Stimulated activated naive B cell treated with anti-CD40 and anti-IgM and Interleukin-4, amounts not matched to agents 10 μg/mL and 1 μg/mL and 100 μg/mL, for 72 hours (primary cell): ENCODE data around the gene NAT16.

Source experiments
- ATAC-seq, 2 donors: fragments of 150-1000 bp; cut with Tn5 transposase; replicated peaks; 2 replicates each; pipeline ENCODE4 v1.10.0; 2021; ENCODE audit warnings: moderate library complexity in 1 of 2
- DNase-seq: peaks from one replicate; pipeline ENCODE4 v3.0.0; 2021
- H3K27ac Mint-ChIP-seq: one replicate; pipeline ENCODE4 v1.8.0; 2022; ENCODE audit warnings: mild to moderate bottlenecking, mixed read lengths
- H3K27me3 Mint-ChIP-seq, 2 donors: one replicate each; pipeline ENCODE4 v1.8.0; 2022; ENCODE audit warnings: mixed read lengths in 2 of 2
- H3K36me3 Mint-ChIP-seq, 2 donors: one replicate each; pipeline ENCODE4 v1.8.0; 2022; ENCODE audit warnings: mixed read lengths in 2 of 2, mild to moderate bottlenecking in 1 of 2
- H3K4me1 Mint-ChIP-seq, 2 donors: one replicate each; pipeline ENCODE4 v1.8.0; 2022; ENCODE audit warnings: mixed read lengths in 2 of 2, mild to moderate bottlenecking in 1 of 2
- H3K4me3 Mint-ChIP-seq, 2 donors: one replicate each; pipeline ENCODE4 v1.8.0; 2022; ENCODE audit warnings: mild to moderate bottlenecking in 2 of 2, mixed read lengths in 2 of 2, moderate library complexity in 1 of 2
- H3K9me3 Mint-ChIP-seq, 2 donors: one replicate each; pipeline ENCODE4 v1.8.0; 2022; ENCODE audit warnings: mixed read lengths in 2 of 2, mild to moderate bottlenecking in 1 of 2

NAT16 gene

DNA sequence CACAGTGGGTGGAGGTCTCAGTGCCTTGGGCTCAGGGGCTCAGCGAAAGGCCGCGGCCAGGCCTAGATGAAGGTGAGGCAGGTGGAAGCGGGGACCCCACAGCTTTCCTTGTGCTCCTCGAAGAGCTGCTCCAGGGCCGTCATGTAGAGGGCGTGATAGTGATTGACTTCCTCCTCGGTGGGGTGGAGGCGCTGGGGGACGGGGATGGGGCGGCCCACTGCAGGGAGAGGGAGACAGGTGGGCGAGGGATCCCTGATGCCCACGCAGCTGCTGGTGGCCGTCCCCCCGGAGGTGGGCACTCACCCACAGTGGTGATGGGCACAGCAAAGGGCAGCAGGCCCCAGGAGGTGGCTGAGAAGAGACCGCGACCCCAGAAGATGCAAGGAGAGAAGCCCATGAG is 15.8 kb upstream of the NAT16 start:
- ATAC-seq = no peak
- Mint-ChIP-seq H3K4me3 (no peak overlapping the region), H3K27ac (no peak overlapping the region), H3K4me1 (peaks cover 3 to 13% of the 10 kb centered on the region in 2 donors), H3K9me3 (no peaks in the 10 kb centered on the region), H3K36me3 (no peaks in the 10 kb centered on the region), H3K27me3 (peaks cover 19 to 44% of the 10 kb centered on the region in 2 donors)
- DNase-seq = no peak

DNA sequence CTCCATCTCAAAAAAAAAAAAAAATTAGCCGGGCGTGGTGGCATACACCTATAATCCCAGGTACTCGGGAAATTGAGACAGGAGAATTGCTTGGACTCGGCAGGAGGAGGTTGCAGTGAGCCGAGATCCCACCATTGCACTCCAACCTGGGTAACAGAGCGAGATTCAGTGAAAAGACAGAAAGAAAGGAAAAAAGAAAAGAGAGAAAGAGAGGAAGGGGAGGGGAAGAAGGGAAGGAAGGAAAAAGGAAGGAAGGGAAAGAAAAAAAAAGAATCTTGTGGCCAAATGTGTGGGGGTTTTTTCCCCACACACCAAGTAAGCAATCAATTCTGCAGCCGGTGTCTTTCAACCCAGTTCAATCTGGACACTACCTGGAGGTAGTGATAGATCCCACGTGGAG is 9.0 kb upstream of the NAT16 start:
- DNase-seq (no peak), ATAC-seq (no peak)
- H3K9me3 Mint-ChIP-seq = no peaks in the 10 kb centered on the region
- no peaks in the 10 kb centered on the region for H3K36me3 Mint-ChIP-seq
- no peak overlapping the region for H3K27ac Mint-ChIP-seq
- peaks cover 17 to 24% of the 10 kb centered on the region in 2 donors for H3K27me3 Mint-ChIP-seq
- H3K4me1 Mint-ChIP-seq = peaks cover 8 to 15% of the 10 kb centered on the region in 2 donors
- H3K4me3 Mint-ChIP-seq = no peak overlapping the region

DNA sequence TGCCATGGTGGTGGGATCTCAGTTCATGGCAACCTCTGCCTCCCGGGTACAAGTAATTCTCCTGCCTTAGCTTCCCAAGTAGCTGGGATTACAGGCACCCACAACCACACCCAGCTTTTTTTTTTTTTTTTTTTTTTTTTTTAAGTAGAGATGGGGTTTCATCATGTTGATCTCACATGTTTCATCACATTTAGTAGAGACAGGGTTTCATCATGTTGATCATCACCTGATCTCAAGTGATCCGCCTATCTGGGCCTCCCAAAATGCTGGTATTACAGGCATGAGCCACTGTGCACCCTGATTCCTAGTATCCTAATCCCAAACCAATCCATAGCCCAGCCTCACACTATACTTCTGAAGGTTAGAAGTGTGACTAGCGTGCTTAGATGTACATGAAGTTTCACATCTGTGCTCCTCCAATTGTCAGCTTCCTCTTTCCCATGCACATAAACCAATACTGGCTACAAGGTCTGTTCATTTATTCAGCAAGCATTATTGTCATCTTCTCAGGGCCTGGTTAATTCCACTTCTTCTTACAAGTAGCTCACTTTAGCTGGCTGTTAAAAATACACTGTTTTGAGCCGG is 6.8 kb upstream of the NAT16 start:
- Mint-ChIP-seq H3K27me3 (peaks cover 26 to 34% of the 10 kb centered on the region in 2 donors), H3K4me3 (no peak overlapping the region), H3K36me3 (no peaks in the 10 kb centered on the region), H3K27ac (no peak overlapping the region), H3K4me1 (peaks cover 4 to 8% of the 10 kb centered on the region in 2 donors), H3K9me3 (peaks cover 4 to 6% of the 10 kb centered on the region in 2 donors)
- DNase-seq (no peak), ATAC-seq (peak; percentile 61 to 77)

DNA sequence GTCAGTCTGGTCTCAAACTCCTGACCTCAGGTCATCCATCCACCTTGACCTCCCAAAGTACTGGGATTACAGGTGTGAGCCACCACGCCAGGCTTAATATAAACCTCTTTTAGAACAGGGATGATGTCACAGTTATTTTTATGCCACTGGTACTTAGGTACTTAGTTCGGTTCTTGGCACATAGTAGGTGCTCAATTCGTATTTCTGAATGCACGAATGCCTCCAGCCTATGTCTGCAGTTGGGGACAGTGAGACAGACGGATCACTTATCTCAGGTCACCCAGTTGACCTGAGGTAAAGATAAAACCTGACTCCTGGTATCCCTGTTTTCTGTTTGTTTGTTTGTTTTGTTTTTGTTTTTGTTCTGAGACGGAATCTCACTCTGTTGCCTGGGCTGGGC is 6.1 kb upstream of the NAT16 start:
- peaks cover 29 to 37% of the 10 kb centered on the region in 2 donors for H3K27me3 Mint-ChIP-seq
- no peak for DNase-seq
- H3K27ac Mint-ChIP-seq = no peak overlapping the region
- ATAC-seq = no peak
- peaks cover 4 to 8% of the 10 kb centered on the region in 2 donors for H3K4me1 Mint-ChIP-seq
- no peak overlapping the region for H3K4me3 Mint-ChIP-seq
- peaks cover 4 to 6% of the 10 kb centered on the region in 2 donors for H3K9me3 Mint-ChIP-seq
- H3K36me3 Mint-ChIP-seq = no peaks in the 10 kb centered on the region

DNA sequence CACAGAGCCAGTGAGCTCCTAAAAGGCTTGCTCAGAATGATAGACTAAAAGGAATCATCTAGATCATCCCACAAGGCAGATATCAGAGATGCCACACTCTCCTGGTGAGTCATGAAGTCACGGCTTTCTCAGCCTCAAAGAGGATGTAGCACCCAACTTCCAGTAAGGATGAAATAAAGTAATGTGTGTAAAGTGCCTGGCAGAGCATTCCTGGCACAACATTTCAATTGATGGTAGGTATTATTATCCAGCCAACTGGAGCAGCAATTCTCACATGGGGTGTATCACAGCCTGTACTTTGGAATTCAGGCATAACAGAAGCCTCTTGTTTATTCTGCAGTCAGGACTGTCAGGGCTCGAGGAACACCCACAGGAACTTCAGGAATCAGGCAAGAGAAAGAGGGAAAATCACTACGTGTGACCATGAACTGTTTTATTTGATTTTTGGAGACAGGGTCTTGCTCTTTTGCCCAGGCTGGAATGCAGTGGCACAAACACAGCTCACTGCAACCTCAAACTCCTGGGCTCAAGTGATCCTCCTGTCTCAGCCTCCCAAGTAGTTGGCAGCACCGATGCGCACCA is 5.3 kb upstream of the NAT16 start:
- DNase-seq (no peak), ATAC-seq (no peak)
- Mint-ChIP-seq H3K4me3 (no peak overlapping the region), H3K36me3 (no peaks in the 10 kb centered on the region), H3K27ac (no peak overlapping the region), H3K27me3 (peaks cover 36 to 45% of the 10 kb centered on the region in 2 donors), H3K9me3 (peaks cover 4 to 6% of the 10 kb centered on the region in 2 donors), H3K4me1 (peaks cover 6 to 12% of the 10 kb centered on the region in 2 donors)

DNA sequence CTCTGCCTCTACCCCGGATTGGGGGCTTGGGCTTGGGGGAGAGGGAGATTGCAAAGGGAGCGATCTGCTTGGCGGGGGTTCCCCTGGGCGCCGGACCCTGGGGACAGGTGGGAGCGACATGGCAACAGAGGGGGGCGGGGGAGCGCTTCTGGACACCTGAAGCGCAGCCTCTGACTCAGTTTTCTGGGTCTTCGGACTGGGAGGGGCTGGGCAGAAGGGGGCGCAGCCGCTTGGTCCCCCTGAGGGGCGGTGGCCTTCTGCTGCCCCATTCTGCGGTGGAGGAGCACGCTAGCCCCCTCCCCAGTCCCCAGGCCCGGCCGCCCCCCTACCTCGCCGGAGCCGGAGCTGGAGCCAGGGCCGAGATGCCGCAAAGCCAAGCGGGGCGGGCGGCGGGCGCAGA is 380 bp downstream of the NAT16 start:
- peaks cover 8 to 19% of the 10 kb centered on the region in 2 donors for H3K4me1 Mint-ChIP-seq

DNA sequence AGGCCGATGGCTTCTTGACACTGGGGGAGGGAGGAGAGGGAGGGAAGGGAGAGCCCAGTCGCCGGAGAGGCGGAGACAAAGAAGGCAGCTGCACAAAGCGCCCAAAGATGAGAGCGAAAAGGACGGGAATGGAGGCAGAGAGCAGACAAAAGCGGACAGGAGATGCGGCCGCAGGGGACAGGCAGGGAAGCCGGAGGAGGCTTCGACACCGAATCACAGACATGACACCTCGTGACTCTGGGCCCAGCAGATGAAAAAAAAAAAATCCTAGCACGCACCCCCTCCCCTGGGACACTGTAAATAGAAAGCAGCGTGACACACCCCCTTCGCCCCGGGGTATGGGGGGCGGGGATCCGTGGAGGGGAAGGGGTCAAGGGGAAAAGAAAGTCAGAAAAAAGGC is 976 bp downstream of the NAT16 start:
- Mint-ChIP-seq H3K9me3 (peaks cover 6 to 9% of the 10 kb centered on the region in 2 donors), H3K36me3 (peaks cover 2 to 5% of the 10 kb centered on the region in 2 donors), H3K27ac (peak overlapping the region; percentile 75), H3K4me3 (peak overlapping the region; percentile 71 to 76), H3K4me1 (peaks cover 12 to 25% of the 10 kb centered on the region in 2 donors), H3K27me3 (peaks cover 66 to 80% of the 10 kb centered on the region in 2 donors)
- peak; percentile 22 to 40 for ATAC-seq
- DNase-seq = no peak

More for the DNA sequence above, 380 bp downstream of the NAT16 start:
- Mint-ChIP-seq H3K27ac (no peak overlapping the region), H3K27me3 (peaks cover 64 to 78% of the 10 kb centered on the region in 2 donors), H3K36me3 (peaks cover 0 to 2% of the 10 kb centered on the region in 2 donors), H3K9me3 (peaks cover 4 to 6% of the 10 kb centered on the region in 2 donors), H3K4me3 (peak overlapping the region; percentile 71 to 76)
- ATAC-seq (no peak), DNase-seq (no peak)

DNA sequence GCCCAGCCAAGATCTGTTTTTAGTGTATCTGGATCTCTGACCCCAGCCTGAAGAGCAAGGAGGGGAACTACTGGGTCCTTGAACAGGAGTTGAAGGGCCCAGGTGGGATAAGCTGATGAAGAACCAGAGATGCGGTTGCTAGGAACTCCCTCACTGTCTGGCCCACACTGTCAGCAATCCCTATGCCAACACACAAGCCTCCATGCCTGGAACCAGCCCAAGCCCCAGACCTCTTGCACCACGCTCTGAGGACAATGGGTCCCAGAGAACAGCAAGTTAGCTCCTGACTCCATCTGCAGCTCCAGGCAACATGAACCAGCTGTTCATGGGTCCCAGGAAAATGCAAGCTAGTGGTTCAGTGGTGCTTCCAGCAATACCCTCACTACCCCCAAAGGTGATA is 2.4 kb downstream of the NAT16 start:
- Mint-ChIP-seq H3K36me3 (peaks cover 5 to 8% of the 10 kb centered on the region in 2 donors), H3K4me1 (peaks cover 21 to 40% of the 10 kb centered on the region in 2 donors), H3K27ac (no peak overlapping the region), H3K4me3 (no peak overlapping the region), H3K9me3 (peaks cover 5 to 10% of the 10 kb centered on the region in 2 donors), H3K27me3 (peaks cover 77 to 92% of the 10 kb centered on the region in 2 donors)
- DNase-seq (no peak), ATAC-seq (no peak)

DNA sequence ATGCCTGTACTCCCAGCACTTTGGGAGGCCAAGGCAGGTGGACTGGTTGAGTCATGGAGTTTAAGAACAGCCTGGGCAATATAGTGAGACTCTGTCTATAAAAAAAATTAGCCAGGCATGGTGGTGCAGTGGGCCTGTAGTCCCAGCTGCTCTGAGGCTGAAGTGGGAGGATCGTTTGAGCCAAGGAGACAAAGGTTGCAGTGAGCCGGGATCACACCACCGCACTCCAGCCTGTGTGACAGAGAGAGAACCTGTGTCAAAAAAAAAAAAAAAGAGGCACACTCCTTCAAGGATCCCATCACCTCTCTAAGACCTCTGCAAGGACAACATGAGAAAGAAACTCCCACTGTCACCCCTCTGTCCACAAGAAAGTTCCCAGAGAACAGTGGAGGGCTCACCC is 4.4 kb downstream of the NAT16 start:
- H3K4me1 Mint-ChIP-seq = peaks cover 31 to 57% of the 10 kb centered on the region in 2 donors
- DNase-seq = no peak
- H3K4me3 Mint-ChIP-seq = no peak overlapping the region
- H3K9me3 Mint-ChIP-seq = peaks cover 0 to 7% of the 10 kb centered on the region in 2 donors
- peaks cover 10 to 14% of the 10 kb centered on the region in 2 donors for H3K36me3 Mint-ChIP-seq
- H3K27me3 Mint-ChIP-seq = peaks cover 79 to 97% of the 10 kb centered on the region in 2 donors
- no peak for ATAC-seq
- no peak overlapping the region for H3K27ac Mint-ChIP-seq

DNA sequence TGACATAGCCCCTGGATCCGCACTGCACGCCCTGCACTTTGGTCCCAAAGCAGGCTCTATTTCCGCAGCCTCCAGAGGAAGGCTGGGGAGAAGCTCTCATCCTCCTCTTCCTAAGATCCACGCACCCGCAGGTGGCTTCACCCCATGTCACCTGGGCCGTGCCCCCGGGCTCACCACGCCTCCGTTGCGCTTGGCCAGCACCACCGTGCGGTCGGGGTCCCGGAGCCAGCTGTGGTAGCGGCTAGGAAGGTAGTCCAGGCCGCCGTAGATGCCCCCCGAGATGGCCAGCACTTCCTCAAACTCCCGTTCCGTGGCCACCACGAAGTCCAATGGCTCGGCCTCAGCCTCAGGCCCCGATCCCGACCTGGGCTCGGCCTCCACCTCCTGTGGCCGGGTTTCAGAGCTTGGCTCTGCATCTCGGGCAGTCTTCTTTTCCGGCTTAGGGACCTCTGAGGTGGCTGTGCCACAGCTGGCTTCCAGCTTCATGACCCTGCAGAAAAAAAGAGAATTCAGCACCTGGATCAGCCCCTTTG is 5.7 kb downstream of the NAT16 start:
- peak in 1 of 2 donors; percentile 10 for ATAC-seq
- Mint-ChIP-seq H3K4me3 (peak overlapping the region; percentile 67 to 73), H3K27me3 (peaks cover 85 to 98% of the 10 kb centered on the region in 2 donors), H3K9me3 (peaks cover 0 to 7% of the 10 kb centered on the region in 2 donors), H3K36me3 (peaks cover 10 to 14% of the 10 kb centered on the region in 2 donors), H3K27ac (peak overlapping the region; percentile 82), H3K4me1 (peaks cover 38 to 59% of the 10 kb centered on the region in 2 donors)
- DNase-seq = no peak

DNA sequence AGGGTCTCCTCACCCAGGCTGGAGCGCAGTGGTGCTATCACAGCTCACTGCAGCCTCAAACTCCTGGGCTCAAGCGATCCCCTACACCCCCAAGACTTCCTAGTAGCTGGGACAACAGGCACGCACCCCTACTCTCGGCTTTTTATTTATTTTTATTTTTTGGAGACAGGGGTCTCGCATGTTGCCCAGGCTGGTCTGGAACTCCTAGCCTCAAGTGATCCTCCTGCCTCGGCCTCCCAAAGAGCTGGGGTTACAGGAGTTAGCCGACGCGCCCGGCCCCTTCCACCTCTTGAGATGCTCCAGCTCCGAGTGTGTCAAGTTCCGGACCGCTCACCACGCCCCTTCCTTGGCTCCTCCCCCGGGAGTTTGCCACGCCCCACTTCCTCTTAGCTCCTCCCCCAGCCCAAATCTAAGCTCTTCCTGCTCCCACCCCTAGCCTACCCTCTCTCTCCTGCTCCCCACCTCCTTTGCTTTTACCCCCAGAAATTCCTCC is 6.3 kb downstream of the NAT16 start:
- Mint-ChIP-seq H3K27me3 (peaks cover 85 to 98% of the 10 kb centered on the region in 2 donors), H3K4me1 (peaks cover 39 to 59% of the 10 kb centered on the region in 2 donors), H3K9me3 (peaks cover 0 to 7% of the 10 kb centered on the region in 2 donors), H3K36me3 (peaks cover 9 to 14% of the 10 kb centered on the region in 2 donors), H3K27ac (peak overlapping the region; percentile 82), H3K4me3 (peak overlapping the region; percentile 67 to 73)
- ATAC-seq = peak; percentile 51 to 60
- no peak for DNase-seq

DNA sequence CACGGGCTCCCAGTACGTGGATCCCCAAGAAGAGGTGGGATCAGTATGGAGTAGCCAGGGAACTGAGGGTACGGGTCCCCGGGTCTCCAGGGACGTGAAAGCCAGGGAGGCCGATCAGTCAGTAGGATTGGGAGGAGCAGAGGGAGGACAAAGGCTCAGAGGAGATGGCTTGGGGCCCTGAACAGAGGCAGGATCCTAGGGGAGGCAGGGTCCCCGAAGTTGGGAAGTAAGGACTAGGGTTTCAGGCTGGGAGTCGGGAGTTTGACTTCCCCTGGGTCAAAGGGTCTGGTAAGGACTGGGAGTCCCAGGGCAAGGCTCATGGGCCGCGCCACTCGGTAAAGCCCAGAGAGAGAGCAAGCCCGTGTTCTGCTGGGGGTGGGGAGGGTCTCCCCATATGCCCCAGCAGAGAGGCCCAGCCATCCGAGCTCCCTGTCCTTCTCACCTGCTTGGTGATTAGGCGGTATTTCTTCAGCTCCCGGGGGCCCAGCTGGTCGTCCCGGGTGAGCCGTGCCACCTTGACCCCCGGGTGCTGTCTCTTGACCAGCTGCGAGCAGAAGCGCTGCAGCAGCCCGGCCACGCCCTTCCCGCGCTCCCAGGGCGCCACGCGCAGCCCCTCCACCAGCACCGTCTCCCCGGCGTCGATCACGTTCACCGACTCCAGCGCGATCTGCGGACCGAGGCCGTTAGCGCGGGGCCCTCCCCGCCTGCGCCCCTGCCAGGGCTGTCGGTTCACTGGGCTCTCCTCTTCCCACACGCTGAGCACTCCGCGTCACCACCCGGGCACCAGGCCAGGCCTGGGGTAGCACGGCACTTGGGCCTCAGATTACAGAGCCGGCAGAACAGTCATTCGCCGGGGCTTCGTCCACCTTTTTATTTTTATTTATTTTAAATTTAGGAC is 7.0 kb downstream of the NAT16 start:
- H3K4me1 Mint-ChIP-seq = peaks cover 43 to 65% of the 10 kb centered on the region in 2 donors
- peak overlapping the region; percentile 73 for H3K27ac Mint-ChIP-seq
- peaks cover 0 to 7% of the 10 kb centered on the region in 2 donors for H3K9me3 Mint-ChIP-seq
- peaks cover 92 to 98% of the 10 kb centered on the region in 2 donors for H3K27me3 Mint-ChIP-seq
- no peak for DNase-seq
- H3K36me3 Mint-ChIP-seq = peaks cover 9 to 14% of the 10 kb centered on the region in 2 donors
- ATAC-seq = peak in 1 of 2 donors; percentile 33
- peak overlapping the region; percentile 58 for H3K4me3 Mint-ChIP-seq

DNA sequence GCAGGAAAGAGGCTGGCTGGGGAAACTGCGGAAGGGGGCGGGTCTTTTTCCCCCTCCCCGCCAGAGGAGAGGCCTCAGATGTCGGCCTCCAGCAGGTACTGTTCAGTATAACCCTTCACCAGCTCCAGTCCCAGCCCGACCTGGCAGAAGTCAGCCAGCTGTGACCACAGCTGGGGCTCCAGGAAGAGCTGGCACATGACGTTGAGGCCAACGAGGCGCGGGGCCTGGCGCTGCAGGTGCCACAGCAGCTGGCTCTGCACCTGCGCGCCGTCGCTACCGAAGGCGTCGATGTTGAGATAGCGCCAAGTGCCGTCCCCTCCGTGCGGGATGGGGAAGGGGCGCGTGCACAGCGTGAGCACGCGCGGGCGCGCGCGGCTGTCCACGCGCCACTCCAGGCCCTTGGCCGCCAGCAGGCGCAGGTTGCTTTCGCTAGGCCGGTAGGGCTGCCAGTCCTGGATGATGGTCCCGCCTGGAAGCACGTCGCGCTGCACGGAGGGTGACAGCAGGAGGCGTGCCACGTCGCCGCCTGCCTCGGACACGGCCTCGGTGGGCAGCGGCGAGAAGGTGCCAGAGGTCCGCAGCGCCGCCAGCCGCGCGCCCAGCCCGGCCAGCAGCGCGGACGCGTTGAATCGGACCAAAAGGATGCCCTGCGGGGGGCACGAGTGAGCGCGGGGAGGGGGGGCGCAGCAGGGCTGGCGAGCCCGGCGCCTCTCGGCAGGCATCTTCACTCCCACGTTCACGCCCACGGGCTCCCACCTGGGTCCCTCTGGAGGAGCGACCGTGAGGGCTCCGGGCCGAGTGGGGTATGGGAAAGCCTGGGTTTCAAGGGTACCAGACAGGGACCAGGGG is 7.9 kb downstream of the NAT16 start:
- DNase-seq (no peak), ATAC-seq (peak; percentile 54 to 56)
- peaks cover 47 to 72% of the 10 kb centered on the region in 2 donors for H3K4me1 Mint-ChIP-seq
- peaks cover 93 to 98% of the 10 kb centered on the region in 2 donors for H3K27me3 Mint-ChIP-seq
- peak overlapping the region; percentile 58 to 74 for H3K4me3 Mint-ChIP-seq
- peaks cover 0 to 7% of the 10 kb centered on the region in 2 donors for H3K9me3 Mint-ChIP-seq
- H3K27ac Mint-ChIP-seq = peak overlapping the region; percentile 94
- H3K36me3 Mint-ChIP-seq = peaks cover 9 to 14% of the 10 kb centered on the region in 2 donors
